ENCODE results near the gene ST6GAL1.
A peak's percentile ranks its signal among the peaks of the same experiment; 100 is the strongest.
"Not testable (repeated sequence)": the region's sequence is repeated elsewhere in the genome, so short reads cannot be mapped to it uniquely, and the experiment has no call there.

The ST6GAL1 gene, protein sequence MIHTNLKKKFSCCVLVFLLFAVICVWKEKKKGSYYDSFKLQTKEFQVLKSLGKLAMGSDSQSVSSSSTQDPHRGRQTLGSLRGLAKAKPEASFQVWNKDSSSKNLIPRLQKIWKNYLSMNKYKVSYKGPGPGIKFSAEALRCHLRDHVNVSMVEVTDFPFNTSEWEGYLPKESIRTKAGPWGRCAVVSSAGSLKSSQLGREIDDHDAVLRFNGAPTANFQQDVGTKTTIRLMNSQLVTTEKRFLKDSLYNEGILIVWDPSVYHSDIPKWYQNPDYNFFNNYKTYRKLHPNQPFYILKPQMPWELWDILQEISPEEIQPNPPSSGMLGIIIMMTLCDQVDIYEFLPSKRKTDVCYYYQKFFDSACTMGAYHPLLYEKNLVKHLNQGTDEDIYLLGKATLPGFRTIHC

DNA sequence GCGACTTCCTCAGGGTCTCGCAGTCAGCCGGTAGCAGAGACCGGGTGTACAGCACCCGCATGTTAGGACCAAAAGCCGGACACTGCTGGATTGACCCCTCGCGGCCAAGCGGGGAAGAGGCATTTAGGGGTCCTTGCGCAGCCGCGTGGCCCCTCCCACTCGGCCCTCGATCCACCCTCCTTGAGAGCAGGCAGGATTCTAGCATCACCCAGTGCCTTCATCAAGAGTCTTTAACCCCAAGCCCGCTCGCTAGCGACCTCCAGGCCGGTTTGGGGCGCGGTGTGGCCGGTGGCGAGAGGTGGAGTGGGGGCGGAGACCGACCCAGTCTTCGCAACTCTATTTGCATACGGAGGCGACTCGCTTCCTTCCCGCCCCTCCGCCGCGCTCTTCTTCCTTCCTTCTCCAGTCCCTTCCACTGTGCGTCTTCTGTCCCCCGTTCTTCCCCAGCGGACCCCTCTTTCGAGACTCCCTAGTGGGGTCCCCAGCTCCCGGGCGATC, at the start of gene ST6GAL1:
ST6GAL1 (plus strand) TSS at position 384 of the 498 bp plus-strand sequence. CDS start 112,178 bp downstream, outside the sequence.
- peak; percentile 72 for DNase-seq

DNA sequence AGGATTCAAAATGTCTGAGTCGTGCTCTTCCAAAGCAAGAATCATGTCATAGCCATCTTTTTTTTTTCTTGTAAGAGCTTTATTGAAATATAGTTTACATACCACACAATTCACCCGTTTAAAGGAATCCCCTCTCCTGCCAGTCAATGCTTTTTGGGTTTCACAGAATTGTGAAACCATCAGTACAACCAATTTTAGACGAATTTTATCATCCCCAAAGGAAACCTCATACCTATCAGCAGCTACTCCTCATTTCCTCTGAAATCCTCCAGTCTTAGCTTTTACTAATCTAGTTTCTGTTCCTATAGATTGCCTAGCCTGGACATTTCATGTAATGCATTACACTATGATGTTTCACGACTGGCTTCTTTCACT, 48.2 kb upstream of the ST6GAL1 start:
- DNase-seq: peak; percentile 21

DNA sequence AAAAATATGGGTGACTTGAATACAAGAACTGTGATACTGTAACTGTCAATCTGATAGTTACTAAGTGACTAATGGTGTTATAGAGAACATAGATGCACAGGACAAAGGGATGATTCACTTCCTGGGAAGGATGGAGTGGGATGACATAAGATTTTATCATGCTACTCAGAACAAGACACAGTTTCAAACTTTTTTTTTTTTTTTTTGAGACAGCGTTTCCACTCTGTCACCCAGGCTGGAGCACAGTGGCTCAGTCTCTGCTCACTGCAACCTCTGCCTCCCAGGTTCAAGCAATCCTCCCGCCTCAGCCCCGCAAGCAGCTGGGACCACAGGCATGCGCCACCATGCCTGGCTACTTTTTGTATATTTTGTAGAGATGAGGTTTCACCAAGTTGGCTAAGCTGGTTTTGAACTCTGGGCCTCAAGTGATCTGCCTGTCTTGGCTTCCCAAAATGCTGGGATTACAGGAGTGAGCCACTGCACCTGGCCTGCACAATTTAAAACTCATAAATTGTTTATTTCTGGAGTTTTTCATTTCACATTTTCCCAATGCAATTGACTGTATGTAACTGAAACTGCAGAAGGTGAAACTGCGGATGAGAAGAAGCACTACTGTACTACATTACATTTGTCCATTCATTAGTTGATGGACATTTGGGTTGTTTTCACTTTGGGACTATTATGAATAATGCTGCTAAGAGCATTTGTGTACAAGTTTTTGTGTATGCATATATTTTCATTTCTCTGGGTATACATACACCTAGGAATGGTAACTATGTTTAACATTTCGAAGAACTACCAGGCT, 47.2 kb upstream of the ST6GAL1 start:
- DNase-seq: peak; percentile 71

DNA sequence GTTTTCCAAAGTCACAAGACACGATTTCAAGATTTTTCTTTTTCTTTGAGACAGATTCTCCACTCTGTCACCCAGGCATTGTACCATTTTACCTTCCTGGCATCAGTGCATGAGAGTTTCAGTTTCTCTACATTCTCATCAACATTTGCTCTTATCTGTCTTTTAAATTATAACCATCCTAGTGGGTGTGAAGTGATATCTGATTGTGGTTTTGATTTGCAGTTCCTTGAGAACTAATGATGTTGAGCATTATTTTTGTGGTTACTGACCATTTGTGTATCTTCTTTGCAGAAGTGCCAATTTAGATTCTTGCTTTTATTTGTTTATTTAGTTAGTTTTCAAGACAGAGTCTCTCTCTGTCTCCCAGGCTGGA, 46.7 kb upstream of the ST6GAL1 start:
- DNase-seq: peak; percentile 46

DNA sequence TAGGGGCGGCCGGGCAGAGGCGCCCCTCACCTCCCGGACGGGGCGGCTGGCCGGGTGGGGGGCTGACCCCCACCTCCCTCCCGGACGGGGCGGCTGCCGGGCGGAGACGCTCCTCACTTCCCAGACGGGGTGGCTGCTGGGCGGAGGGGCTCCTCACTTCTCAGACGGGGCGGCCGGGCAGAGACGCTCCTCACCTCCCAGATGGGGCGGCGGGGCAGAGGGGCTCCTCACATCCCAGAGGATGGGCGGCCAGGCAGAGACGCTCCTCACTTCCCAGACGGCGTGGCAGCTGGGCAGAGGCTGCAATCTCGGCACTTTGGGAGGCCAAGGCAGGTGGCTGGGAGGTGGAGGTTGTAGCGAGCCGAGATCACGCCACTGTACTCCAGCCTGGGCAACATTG, 45.5 kb upstream of the ST6GAL1 start:
- DNase-seq: not testable (repeated sequence)

DNA sequence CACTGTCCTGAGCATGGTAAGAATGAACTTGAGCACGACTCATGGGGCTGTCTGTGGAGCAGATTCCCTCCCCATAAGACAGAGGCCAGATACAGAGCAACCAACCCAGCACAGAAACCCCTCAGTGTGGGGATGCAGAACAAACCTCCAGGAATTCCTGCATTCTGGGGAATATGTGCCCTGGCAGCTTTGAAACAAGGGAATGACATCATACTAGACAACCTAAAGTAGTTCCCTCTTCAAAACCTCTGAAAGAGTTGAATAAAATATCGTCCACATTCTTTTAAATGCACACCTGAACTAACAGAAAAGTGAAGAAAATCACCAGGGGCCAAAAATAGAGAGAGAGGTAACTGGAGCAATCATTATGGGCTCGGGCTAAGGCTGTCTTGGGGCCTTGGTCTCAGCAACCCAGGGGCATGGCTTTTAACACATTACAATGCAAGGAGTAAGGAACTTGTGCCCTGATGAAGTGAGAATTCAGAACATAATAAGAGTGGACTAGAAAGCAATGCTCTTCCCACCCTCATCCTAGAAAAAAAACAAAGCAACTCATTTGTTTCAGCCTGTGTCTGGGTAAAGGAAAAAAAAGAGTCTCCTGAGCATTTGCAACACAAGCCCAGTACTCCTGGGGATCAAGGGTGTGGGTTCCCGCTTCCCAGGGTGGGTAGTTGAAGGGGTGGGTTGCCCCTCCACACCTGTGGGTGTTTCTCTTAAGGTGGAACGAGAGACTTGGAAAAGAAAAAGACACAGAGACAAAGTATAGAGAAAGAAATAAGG, 43.9 kb upstream of the ST6GAL1 start:
- no peak for DNase-seq

DNA sequence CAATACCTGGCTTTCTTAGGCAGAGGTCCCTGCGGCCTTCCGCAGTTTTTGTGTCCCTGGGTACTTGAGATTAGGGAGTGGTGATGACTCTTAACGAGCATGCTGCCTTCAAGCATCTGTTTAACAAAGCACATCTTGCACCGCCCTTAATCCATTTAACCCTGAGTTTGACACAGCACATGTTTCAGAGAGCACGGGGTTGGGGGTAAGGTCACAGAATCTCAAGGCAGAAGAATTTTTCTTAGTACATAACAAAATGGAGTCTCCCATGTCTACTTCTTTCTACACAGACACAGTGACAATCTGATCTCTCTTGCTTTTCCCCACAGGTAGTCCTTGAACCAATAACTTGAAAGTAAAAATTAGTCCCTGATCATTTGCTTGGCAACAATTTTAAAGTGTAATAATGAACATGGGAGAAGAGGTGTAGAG, 42.8 kb upstream of the ST6GAL1 start:
- not testable (repeated sequence) for DNase-seq

DNA sequence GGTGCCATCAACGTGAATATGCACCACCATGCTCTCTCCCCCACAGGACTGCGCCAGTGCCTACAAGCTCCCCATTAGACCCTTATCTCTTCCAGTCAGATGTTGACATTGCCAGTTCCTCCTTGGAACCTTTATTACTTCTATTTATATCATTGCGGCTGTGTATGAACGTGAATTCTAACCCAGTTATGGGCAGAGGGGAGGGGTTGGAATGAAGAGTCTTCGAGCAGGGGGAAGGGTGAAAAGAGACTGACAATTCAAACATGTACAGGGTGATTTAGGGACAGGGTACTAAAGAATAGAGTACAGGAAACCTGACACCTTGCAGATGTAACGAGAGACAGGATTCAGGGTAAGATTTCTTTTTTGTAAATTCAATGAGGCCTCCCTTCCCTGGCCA, 41.8 kb upstream of the ST6GAL1 start:
- DNase-seq: peak; percentile 93

DNA sequence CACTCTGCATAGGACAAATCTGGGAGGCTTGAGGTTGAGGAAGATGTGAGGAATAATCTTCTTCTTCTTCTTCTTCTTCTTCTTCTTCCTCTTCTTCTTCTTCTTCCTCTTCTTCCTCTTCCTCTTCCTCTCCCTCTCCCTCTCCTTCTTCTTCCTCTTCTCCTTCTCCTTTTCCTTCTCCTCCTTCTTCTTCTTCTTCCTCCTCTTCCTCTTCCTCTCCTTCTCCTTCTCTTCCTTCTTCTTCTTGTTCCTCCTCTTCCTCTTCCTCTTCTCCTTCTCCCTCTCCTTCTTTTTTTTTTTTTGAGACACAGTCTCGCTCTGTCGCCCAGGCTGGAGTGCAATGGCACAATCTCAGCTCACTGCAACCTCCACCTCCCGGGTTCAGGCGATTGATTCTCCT, 40.6 kb upstream of the ST6GAL1 start:
- not testable (repeated sequence) for DNase-seq

DNA sequence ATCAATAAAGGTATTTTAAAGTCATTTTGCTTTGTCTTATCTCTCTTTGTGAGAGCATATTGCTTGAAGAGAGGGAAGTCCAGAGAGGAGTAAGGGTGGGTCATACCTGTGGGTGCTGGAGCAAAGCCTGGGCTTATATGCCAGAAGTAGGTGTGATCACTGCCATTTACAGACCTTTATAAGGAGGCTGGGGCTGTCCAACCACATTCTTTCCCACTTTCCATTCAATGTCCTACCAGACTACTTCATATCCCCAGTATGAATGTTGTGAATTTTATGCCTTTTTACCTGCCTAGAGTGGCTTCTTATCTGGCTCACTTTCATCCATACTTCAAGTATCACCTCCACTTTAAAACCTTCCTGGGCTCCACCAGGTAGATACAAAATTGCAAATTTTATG, 39.4 kb upstream of the ST6GAL1 start:
- no peak for DNase-seq

DNA sequence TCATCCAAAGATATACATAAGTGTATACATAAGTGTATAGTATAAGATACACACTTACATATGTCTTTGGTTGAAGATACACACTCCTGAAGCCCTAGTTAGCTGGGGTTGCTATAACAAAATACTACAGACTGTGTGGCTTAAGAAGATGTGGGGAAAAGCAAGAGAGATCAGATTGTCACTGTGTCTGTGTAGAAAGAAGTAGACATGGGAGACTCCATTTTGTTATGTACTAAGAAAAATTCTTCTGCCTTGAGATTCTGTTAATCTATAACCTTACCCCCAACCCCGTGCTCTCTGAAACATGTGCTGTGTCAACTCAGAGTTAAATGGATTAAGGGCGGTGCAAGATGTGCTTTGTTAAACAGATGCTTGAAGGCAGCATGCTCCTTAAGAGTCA, 37.3 kb upstream of the ST6GAL1 start:
- DNase-seq: not testable (repeated sequence)

DNA sequence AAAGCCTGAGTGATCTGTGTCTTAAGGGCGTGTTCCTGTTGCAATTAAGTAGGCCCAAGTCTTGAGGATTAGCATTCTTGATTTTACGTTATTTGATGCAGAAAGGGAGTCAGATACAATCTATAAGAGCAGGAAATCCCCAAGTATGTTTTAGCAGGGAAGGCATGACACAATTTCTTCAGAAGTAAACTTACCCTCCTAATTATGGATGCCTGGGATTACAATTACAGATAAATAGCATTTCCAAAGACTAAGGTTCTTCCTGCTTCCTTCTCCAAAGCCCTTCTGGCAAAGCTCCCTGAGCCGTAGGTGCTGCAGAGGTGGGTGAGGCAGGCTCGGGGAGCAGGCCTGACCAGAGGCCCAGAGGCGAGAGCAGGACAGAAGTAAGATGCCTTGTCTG, 34.9 kb upstream of the ST6GAL1 start:
- no peak for DNase-seq

DNA sequence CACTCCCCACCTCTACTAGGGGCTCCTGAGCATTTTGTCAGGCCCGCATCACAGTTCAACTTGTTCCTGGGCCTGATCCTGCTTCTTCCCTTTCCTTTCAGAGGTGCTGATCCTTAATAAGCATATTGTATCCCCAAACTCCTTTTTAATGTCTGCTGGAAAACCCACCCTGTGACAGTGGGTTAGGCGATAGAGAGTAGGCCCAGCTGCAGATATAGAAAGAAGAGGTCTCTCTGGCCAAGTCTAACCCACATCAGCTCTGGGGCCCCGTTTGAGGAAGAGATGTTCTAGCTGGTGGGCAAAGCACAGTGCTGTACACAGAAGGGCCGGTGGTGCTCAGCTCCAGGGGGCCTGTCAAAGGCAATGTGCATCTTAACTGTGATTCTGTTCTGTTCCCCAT, 34.3 kb upstream of the ST6GAL1 start:
- no peak for DNase-seq

DNA sequence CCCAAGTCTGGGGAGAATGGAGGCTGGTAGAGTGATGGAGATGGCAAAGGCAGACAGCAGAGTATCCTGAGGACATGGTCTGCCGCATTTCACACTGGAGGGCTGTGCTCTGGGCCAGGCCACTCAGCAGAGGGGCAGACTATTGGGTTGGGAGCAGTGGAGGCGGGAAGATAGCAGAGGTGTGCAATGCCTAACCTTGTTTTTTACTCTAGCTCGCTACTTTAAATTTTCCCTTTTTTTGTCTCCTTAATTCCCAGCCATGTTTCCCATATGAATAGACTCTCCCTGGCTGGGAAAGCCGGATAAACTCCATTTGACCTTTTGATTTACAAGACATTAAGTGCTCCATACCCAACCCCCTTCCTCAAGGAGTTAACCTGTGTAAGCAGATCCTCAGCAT, 33.5 kb upstream of the ST6GAL1 start:
- DNase-seq: no peak

DNA sequence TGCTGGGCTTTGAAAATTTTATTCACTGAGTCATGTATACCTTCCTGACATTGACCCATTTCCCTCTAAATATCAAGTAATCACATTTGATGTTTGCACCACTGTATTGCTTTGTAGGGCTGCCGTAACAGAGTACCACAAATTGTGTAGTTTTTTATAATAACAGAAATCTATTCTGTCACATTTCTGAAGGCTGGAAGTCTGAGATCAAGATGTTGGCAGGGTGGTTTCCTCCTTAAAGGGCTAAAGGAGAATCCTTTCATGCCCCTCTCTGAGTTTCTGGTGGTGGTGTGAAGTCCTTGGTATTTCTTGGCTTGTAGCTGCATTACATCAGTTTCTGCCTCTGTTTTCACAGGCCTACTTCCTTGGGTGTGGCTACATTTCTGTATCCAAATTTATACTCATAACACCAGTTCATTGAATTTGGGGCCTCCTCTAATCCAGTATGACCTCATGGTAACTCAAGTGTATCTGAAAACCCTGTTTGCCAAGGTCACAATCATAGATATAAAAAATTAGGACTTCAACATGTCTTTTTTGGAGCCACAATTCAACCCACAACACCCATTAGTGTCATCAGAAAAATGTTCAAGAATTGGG, 29.1 kb upstream of the ST6GAL1 start:
- DNase-seq: peak; percentile 48

DNA sequence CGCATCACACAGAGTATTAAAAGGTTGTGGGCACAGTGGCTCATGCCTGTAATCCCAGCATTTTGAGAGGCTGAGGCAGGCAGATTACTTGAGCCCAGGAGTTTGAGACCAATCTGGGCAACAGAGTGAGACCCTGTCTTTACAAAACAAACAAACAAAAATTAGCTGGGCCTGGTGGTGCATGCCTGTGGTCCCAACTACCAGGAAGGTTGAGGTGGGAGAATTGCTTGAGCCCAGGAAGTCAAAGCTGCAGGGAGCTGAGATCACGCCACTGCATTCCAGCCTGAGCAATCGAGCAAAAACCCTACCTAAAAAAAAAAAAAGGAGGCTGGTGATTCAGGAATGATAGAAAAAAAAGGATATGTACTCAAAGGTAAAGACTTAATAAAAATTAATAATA, 28.2 kb upstream of the ST6GAL1 start:
- DNase-seq: no peak

DNA sequence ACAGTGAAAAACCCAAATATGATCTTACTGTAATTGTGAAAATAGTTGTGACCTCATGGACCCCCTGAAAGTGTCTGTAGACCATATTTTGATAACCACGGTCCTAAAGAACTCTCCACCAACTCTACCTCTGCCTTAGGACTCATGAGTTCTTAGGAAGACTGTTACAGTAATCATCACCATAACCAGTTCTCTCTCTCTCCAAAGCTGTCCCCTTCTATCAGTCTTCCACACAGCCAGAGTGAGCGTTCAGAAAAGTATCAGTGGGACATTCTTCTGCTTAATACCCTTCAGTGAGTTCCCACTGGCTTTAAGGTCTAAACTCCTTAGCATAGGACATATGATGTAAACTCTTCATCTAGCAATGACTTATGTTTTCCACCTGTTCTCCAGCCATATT, 27.6 kb upstream of the ST6GAL1 start:
- no peak for DNase-seq

DNA sequence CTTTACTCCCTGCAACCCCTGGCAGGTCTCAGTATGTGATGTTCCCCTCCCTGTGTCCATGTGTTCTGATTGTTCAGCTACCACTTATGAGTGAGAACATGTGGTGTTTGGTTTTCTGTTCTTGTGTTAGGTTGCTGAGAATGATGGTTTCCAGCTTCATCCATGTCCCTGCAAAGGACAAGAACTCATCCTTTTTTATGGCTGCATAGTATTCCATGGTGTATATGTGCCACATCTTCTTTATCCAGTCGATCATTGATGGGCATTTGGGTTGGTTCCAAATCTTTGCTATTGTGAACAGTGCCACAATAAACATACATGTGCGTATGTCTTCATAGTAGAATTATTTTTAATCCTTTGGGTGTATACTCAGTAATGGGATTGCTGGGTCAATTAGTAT, 26.6 kb upstream of the ST6GAL1 start:
- DNase-seq: not testable (repeated sequence)

DNA sequence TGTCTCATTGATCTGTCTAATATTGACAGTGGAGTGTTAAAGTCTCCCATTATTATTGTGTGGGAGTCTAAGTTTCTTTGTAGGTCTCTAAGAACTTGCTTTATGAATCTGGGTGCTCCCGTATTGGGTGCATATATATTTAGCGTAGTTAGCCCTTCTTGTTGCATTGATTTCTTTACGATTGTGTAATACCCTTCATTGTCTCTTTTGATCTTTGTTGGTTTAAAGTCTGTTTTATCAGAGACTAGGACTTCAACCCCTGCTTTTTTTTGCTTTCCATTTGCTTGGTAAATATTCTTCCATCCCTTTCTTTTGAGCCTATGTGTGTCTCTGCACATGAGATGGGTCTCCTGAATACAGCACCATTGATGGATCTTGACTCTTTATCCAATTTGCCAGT, 23.3 kb upstream of the ST6GAL1 start:
- DNase-seq: not testable (repeated sequence)

DNA sequence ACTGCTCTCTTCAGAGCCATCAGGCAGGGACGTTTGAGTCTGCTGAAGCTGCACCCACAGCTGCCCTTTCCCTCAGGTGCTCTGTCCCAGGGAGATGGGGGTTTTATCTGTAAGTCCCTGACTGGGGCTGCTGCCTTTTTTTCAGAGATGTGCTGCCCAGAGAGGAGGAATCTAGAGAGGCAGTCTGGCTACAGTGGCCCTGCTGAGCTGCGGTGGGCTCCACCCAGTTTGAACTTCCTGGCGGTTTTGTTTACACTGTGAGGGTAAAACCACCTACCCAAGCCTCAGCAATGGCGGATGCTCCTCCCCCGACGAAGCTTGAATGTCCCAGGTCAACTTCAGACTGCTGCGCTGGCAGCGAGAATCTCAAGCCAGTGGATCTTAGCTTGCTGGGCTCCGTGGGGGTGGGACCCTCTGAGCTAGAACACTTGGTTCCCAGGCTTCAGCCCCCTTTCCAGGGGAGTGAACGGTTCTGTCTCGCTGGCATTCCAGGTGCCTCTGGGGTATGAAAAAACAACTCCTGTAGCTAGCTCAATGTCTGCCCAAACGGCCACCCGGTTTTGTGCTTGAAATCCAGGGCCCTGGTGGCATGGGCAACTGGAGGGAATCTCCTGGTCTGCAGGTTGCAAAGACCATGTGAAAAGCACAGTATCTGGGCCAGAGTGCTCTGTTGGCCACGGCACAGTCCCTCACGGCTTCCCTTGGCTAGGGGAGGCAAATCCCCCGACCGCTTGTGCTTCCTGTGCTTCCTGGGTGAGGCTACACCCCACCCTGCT, 21.1 kb upstream of the ST6GAL1 start:
- DNase-seq: peak; percentile 87

DNA sequence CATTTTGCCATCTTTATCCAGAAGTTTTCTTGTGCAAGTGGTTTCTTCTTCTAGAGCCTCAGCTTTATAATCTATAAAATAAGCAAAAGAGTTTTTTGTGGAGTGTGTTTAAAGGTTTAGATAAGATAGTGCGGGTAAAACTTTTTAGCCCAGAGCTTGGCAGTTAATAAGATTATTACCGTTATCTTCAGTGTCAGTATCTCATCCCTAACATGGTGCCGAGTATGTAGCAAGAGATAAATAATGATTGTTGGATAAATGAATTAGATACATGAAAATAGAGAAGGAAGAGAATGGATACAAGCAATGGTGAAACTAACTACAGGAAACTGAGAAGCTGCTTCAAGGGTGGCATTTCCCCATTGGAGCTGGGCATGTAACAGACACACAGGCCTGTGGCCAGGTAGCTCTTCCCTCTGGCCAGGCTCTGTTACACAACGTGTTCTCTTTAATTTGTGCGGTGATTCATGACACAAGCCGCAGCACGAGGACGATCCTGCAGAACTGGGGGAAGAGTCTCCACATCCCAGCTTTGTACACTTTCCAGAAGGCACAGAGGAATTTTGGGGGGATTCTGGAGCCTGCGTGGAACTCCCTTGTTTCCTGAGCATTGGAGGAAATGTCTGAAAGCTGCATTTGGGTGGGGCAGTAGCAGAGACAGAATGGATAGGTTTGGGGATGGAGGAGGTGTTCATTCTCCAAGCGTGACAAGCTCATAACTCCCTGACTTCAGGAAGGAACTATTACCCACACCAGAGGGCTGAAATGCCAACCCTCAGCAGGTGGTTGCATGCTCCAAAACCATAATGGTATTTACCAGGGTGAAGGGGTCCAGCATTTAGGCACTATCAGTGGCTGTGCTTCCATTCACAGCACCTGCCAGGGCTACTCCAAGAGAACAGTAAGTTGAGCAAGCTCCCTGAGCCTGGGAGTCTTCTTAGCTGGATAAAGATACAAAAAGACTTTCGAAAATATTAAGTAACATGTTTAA, 14.2 kb upstream of the ST6GAL1 start:
- DNase-seq: peak; percentile 62

Data from hematopoietic multipotent progenitor cell treated with erythropoietin and hydrocortisone succinate and interleukin-3 and kit ligand, for 8 days (in vitro differentiated cells).